WTC11 (cell line): ENCODE data around the gene NAMPT. TPM values are rescaled to one million over a fixed set of nuclear protein-coding genes. Genes with fewer than 3 reads are reported as not detected.

ENCODE experiments used
- ATAC-seq: fragments of 200-7000 bp; cut with Tn5 transposase; 2 replicates; pipeline ENCODE4 v1.10.0; 2021; ENCODE audit warnings: mild to moderate bottlenecking, moderate library complexity
- CTCF ChIA-PET: fragments of 300-600 bp; sonication (Branson Sonifier 250); formaldehyde crosslinking; loops from one replicate; lab custom pipeline; 2021; ENCODE audit warnings: antibody characterized with exemption; lab: Charles Lee
- POLR2A ChIA-PET: fragments of 350-600 bp; sonication (Branson Sonifier 250); formaldehyde crosslinking; loops from one replicate; lab custom pipeline; 2021; ENCODE audit warnings: antibody characterized with exemption; lab: Charles Lee
- DNase-seq: peaks from one replicate; pipeline ENCODE4 v3.0.0; 2021; ENCODE audit warnings: low spot score
- H3K27ac Mint-ChIP-seq: 2 replicates; pipeline ENCODE4 v1.8.0; 2021; ENCODE audit warnings: mixed read lengths
- H3K27me3 Mint-ChIP-seq: 2 replicates; pipeline ENCODE4 v1.8.0; 2021; ENCODE audit warnings: low read depth, mild to moderate bottlenecking, moderate library complexity, mixed read lengths
- H3K36me3 Mint-ChIP-seq: 2 replicates; pipeline ENCODE4 v1.8.0; 2021; ENCODE audit warnings: mixed read lengths
- H3K4me1 Mint-ChIP-seq: 2 replicates; pipeline ENCODE4 v1.8.0; 2022; ENCODE audit warnings: mixed read lengths
- H3K4me3 Mint-ChIP-seq: 2 replicates; pipeline ENCODE4 v1.8.0; 2021; ENCODE audit warnings: mild to moderate bottlenecking, moderate library complexity, mixed read lengths
- H3K9me3 Mint-ChIP-seq: 2 replicates; pipeline ENCODE4 v1.8.0; 2021; ENCODE audit warnings: mixed read lengths
- ELF4 ChIP-seq: sonication (generic); formaldehyde crosslinking; IDR thresholded peaks from 2 replicates; pipeline ENCODE4 v1.8.1; 2022; ENCODE audit warnings: low read depth, mild to moderate bottlenecking, moderate library complexity, missing genetic modification reagents
- ESRRA ChIP-seq: sonication (generic); formaldehyde crosslinking; IDR thresholded peaks from 2 replicates; pipeline ENCODE4 v1.8.1; 2022; ENCODE audit warnings: mild to moderate bottlenecking, missing genetic modification reagents, borderline replicate concordance
- GABPB1 ChIP-seq: sonication (generic); formaldehyde crosslinking; IDR thresholded peaks from 2 replicates; pipeline ENCODE4 v1.8.1; 2023; ENCODE audit warnings: mild to moderate bottlenecking, missing genetic modification reagents
- GRHL2 ChIP-seq: fragments of 250-450 bp; sonication (Bioruptor Pico); IDR thresholded peaks from 2 replicates; pipeline ENCODE4 v1.8.0; 2022; ENCODE audit warnings: mild to moderate bottlenecking, moderate library complexity; ENCODE audit not compliant: insufficient replicate concordance, severe bottlenecking
- JAZF1 ChIP-seq: fragments of 250-450 bp; sonication (Bioruptor Pico); IDR thresholded peaks from 2 replicates; pipeline ENCODE4 v1.9.0; 2021; ENCODE audit warnings: moderate library complexity, mild to moderate bottlenecking, inconsistent platforms
- KAT7 ChIP-seq: sonication (generic); formaldehyde crosslinking; IDR thresholded peaks from 2 replicates; pipeline ENCODE4 v1.8.1; 2023; ENCODE audit warnings: missing genetic modification reagents, mild to moderate bottlenecking, borderline replicate concordance
- NR1H2 ChIP-seq: sonication (generic); formaldehyde crosslinking; IDR thresholded peaks from 2 replicates; pipeline ENCODE4 v1.9.0; 2021; ENCODE audit warnings: mild to moderate bottlenecking, moderate library complexity, missing genetic modification reagents
- NR2C2 ChIP-seq: sonication (generic); formaldehyde crosslinking; IDR thresholded peaks from 2 replicates; pipeline ENCODE4 v1.8.0; 2022; ENCODE audit warnings: mild to moderate bottlenecking, missing genetic modification reagents
- RELA ChIP-seq: sonication (generic); formaldehyde crosslinking; IDR thresholded peaks from 2 replicates; pipeline ENCODE4 v1.8.1; 2022; ENCODE audit warnings: missing genetic modification reagents, mild to moderate bottlenecking, borderline replicate concordance
- SMAD4 ChIP-seq: sonication (generic); formaldehyde crosslinking; IDR thresholded peaks from 2 replicates; pipeline ENCODE4 v1.8.0; 2022; ENCODE audit warnings: mild to moderate bottlenecking, missing genetic modification reagents
- SP1 ChIP-seq: sonication (generic); formaldehyde crosslinking; conservative IDR thresholded peaks from 2 replicates; pipeline ENCODE4 v1.8.1; 2022; ENCODE audit warnings: missing genetic modification reagents
- TCF7 ChIP-seq: sonication (generic); formaldehyde crosslinking; IDR thresholded peaks from 2 replicates; pipeline ENCODE4 v1.8.0; 2022; ENCODE audit warnings: mild to moderate bottlenecking, low read depth, missing genetic modification reagents, moderate library complexity
- ZNF416 ChIP-seq: fragments of 250-450 bp; sonication (Bioruptor Pico); IDR thresholded peaks from 2 replicates; pipeline ENCODE4 v1.9.0; 2021; ENCODE audit warnings: mild to moderate bottlenecking, inconsistent platforms
- ZNF671 ChIP-seq: fragments of 250-450 bp; sonication (Bioruptor Pico); IDR thresholded peaks from 2 replicates; pipeline ENCODE4 v1.8.0; 2021; ENCODE audit warnings: mild to moderate bottlenecking
- total RNA-seq: library from RNA; stranded (reverse); gene quantifications from 3 replicates; pipeline ENCODE4 v1.2.3, GENCODE V29; 2021
- TF ChIP-seq, protein P1 (sequence below): sonication (generic); formaldehyde crosslinking; IDR thresholded peaks from 2 replicates; pipeline ENCODE4 v1.8.1; 2023; ENCODE audit warnings: mild to moderate bottlenecking, missing genetic modification reagents, borderline replicate concordance
- TF ChIP-seq, protein P2 (sequence below): fragments of 250-450 bp; sonication (Bioruptor Pico); IDR thresholded peaks from 2 replicates; pipeline ENCODE4 v1.9.0; 2021; ENCODE audit warnings: moderate library complexity, mild to moderate bottlenecking, inconsistent platforms, borderline replicate concordance
- TF ChIP-seq, protein P3 (sequence below): sonication (generic); formaldehyde crosslinking; IDR thresholded peaks from 2 replicates; pipeline ENCODE4 v1.8.1; 2023; ENCODE audit warnings: mild to moderate bottlenecking, missing genetic modification reagents
- TF ChIP-seq, protein P4 (sequence below): sonication (generic); formaldehyde crosslinking; IDR thresholded peaks from 2 replicates; pipeline ENCODE4 v1.8.1; 2022; ENCODE audit warnings: low read depth, missing genetic modification reagents, borderline replicate concordance
- TF ChIP-seq, protein P5 (sequence below): sonication (generic); formaldehyde crosslinking; IDR thresholded peaks from 2 replicates; pipeline ENCODE4 v1.8.0; 2023; ENCODE audit warnings: mild to moderate bottlenecking, missing genetic modification reagents
- TF ChIP-seq, protein P6 (sequence below): sonication (generic); formaldehyde crosslinking; IDR thresholded peaks from 2 replicates; pipeline ENCODE4 v1.8.0; 2022; ENCODE audit warnings: mild to moderate bottlenecking, missing genetic modification reagents
- TF ChIP-seq, protein P7 (sequence below): sonication (generic); formaldehyde crosslinking; IDR thresholded peaks from 2 replicates; pipeline ENCODE4 v1.8.0; 2023; ENCODE audit warnings: missing genetic modification reagents

NAMPT gene
- total RNA-seq, 1 experiment from 2014 or later = 99.1 TPM

DNA sequence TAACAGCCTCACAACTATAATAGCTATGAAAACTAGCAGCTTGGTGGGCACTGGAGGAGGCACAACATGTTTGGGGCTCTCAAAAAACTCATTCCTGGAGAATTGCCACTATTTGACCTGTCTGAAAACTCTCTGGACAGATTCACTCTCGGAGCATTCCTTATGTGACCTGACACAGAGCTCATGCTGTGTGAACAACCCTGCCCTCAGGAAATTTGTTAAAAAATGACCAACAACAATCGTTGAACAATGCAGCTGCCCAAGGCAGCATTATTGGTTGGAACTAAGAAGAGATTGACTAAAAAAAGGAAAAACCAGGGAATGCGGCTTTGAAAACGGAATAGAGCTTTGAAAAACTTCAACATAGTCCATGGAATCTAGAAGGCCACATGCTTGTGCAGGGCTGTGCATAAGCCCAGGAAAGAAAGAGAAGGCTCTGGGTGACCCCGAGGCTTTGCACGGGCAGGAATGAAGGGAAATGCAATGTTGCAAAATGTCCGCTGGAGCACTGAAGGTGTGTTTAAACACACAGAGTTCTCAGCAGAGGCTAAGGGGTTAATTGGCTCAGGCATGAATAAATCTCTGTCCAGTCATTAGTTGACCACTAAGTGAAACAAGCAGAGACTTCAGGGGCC lies 52.8 kb downstream of the NAMPT start (continued):
- TF ChIP-seq, protein P1, sequence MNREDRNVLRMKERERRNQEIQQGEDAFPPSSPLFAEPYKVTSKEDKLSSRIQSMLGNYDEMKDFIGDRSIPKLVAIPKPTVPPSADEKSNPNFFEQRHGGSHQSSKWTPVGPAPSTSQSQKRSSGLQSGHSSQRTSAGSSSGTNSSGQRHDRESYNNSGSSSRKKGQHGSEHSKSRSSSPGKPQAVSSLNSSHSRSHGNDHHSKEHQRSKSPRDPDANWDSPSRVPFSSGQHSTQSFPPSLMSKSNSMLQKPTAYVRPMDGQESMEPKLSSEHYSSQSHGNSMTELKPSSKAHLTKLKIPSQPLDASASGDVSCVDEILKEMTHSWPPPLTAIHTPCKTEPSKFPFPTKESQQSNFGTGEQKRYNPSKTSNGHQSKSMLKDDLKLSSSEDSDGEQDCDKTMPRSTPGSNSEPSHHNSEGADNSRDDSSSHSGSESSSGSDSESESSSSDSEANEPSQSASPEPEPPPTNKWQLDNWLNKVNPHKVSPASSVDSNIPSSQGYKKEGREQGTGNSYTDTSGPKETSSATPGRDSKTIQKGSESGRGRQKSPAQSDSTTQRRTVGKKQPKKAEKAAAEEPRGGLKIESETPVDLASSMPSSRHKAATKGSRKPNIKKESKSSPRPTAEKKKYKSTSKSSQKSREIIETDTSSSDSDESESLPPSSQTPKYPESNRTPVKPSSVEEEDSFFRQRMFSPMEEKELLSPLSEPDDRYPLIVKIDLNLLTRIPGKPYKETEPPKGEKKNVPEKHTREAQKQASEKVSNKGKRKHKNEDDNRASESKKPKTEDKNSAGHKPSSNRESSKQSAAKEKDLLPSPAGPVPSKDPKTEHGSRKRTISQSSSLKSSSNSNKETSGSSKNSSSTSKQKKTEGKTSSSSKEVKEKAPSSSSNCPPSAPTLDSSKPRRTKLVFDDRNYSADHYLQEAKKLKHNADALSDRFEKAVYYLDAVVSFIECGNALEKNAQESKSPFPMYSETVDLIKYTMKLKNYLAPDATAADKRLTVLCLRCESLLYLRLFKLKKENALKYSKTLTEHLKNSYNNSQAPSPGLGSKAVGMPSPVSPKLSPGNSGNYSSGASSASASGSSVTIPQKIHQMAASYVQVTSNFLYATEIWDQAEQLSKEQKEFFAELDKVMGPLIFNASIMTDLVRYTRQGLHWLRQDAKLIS (CRISPR knock-in tag) = no peak
- no peak for TF ChIP-seq ESRRA (CRISPR knock-in tag)
- TF ChIP-seq KAT7 (CRISPR knock-in tag) = no peak
- TF ChIP-seq, protein P2, sequence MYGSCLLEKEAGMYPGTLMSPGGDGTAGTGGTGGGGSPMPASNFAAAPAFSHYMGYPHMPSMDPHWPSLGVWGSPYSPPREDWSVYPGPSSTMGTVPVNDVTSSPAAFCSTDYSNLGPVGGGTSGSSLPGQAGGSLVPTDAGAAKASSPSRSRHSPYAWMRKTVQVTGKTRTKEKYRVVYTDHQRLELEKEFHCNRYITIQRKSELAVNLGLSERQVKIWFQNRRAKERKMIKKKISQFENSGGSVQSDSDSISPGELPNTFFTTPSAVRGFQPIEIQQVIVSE (CRISPR knock-in tag) = no peak
- no peak for TF ChIP-seq RELA (CRISPR knock-in tag)
- no peak for TF ChIP-seq JAZF1 (CRISPR knock-in tag)
- TF ChIP-seq ZNF671 (CRISPR knock-in tag) = no peak
- no peak for TF ChIP-seq ZNF416 (CRISPR knock-in tag)
- TF ChIP-seq SMAD4 = no peak
- no peak for TF ChIP-seq NR2C2
- TF ChIP-seq TCF7 (CRISPR knock-in tag) = no peak
- TF ChIP-seq, protein P3, sequence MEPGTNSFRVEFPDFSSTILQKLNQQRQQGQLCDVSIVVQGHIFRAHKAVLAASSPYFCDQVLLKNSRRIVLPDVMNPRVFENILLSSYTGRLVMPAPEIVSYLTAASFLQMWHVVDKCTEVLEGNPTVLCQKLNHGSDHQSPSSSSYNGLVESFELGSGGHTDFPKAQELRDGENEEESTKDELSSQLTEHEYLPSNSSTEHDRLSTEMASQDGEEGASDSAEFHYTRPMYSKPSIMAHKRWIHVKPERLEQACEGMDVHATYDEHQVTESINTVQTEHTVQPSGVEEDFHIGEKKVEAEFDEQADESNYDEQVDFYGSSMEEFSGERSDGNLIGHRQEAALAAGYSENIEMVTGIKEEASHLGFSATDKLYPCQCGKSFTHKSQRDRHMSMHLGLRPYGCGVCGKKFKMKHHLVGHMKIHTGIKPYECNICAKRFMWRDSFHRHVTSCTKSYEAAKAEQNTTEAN (CRISPR knock-in tag) = no peak
- TF ChIP-seq, protein P4, sequence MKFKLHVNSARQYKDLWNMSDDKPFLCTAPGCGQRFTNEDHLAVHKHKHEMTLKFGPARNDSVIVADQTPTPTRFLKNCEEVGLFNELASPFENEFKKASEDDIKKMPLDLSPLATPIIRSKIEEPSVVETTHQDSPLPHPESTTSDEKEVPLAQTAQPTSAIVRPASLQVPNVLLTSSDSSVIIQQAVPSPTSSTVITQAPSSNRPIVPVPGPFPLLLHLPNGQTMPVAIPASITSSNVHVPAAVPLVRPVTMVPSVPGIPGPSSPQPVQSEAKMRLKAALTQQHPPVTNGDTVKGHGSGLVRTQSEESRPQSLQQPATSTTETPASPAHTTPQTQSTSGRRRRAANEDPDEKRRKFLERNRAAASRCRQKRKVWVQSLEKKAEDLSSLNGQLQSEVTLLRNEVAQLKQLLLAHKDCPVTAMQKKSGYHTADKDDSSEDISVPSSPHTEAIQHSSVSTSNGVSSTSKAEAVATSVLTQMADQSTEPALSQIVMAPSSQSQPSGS (CRISPR knock-in tag) = no peak
- no peak for TF ChIP-seq SP1 (CRISPR knock-in tag)

DNA sequence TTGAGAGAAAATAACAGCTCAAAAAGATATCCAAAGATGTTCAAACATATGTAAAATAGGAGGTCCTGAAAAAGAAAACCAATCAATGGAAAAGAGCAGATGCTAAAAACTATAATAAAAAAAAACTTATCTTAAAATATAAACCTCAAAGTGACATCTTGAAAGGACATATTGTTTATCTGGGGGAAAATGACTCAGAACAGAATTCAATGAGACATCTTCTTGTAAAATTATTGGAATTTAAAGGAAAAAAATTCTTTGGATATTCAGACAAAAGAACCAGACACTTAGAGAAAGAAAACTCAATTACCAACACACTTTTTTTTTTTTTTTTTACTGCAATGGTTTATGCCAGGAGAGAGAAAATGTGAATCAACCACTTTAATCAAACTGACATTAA lies 58.9 kb downstream of the NAMPT start:
- CTCF ChIA-PET = interaction anchor here (4.4 kb wide), 1 partner anchor 49 kb away, joined by 22 read pairs; no protein-coding TSS in a partner anchor
- H3K4me1 Mint-ChIP-seq = peaks cover 27% of the 10 kb centered on the region
- POLR2A ChIA-PET = interaction anchor here (0.6 kb wide), 1 partner anchor 311 kb away, joined by 3 read pairs; no protein-coding TSS in a partner anchor
- no peaks in the 10 kb centered on the region for H3K36me3 Mint-ChIP-seq
- H3K4me3 Mint-ChIP-seq = no peak overlapping the region
- DNase-seq (no peak), ATAC-seq (no peak)
- no peak overlapping the region for H3K27ac Mint-ChIP-seq
- H3K9me3 Mint-ChIP-seq = no peaks in the 10 kb centered on the region
- H3K27me3 Mint-ChIP-seq = peaks cover 3% of the 10 kb centered on the region; the same call in 1 of the 2 replicates
- TF ChIP-seq GRHL2 (no peak), NR1H2 (CRISPR knock-in tag) (no peak), ELF4 (CRISPR knock-in tag) (no peak), GABPB1 (CRISPR knock-in tag) (no peak)
- TF ChIP-seq, protein P5, sequence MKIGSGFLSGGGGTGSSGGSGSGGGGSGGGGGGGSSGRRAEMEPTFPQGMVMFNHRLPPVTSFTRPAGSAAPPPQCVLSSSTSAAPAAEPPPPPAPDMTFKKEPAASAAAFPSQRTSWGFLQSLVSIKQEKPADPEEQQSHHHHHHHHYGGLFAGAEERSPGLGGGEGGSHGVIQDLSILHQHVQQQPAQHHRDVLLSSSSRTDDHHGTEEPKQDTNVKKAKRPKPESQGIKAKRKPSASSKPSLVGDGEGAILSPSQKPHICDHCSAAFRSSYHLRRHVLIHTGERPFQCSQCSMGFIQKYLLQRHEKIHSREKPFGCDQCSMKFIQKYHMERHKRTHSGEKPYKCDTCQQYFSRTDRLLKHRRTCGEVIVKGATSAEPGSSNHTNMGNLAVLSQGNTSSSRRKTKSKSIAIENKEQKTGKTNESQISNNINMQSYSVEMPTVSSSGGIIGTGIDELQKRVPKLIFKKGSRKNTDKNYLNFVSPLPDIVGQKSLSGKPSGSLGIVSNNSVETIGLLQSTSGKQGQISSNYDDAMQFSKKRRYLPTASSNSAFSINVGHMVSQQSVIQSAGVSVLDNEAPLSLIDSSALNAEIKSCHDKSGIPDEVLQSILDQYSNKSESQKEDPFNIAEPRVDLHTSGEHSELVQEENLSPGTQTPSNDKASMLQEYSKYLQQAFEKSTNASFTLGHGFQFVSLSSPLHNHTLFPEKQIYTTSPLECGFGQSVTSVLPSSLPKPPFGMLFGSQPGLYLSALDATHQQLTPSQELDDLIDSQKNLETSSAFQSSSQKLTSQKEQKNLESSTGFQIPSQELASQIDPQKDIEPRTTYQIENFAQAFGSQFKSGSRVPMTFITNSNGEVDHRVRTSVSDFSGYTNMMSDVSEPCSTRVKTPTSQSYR = no peak
- TF ChIP-seq, protein P3 (CRISPR knock-in tag) = no peak
- TF ChIP-seq, protein P4 (CRISPR knock-in tag) = no peak
- TF ChIP-seq, protein P6, sequence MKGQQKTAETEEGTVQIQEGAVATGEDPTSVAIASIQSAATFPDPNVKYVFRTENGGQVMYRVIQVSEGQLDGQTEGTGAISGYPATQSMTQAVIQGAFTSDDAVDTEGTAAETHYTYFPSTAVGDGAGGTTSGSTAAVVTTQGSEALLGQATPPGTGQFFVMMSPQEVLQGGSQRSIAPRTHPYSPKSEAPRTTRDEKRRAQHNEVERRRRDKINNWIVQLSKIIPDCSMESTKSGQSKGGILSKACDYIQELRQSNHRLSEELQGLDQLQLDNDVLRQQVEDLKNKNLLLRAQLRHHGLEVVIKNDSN (CRISPR knock-in tag) = no peak
- TF ChIP-seq, protein P7, sequence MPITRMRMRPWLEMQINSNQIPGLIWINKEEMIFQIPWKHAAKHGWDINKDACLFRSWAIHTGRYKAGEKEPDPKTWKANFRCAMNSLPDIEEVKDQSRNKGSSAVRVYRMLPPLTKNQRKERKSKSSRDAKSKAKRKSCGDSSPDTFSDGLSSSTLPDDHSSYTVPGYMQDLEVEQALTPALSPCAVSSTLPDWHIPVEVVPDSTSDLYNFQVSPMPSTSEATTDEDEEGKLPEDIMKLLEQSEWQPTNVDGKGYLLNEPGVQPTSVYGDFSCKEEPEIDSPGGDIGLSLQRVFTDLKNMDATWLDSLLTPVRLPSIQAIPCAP (CRISPR knock-in tag) = no peak
